Adrenal gland (tissue), 12 donors: Measurements from ENCODE around the gene IL17F. TPM values are rescaled to one million over a fixed set of nuclear protein-coding genes. Genes with fewer than 3 reads are reported as not detected.
"Not testable (repeated sequence)": the region's sequence is repeated elsewhere in the genome, so short reads cannot be mapped to it uniquely, and the experiment has no call there.

Source experiments
- DNase-seq, 7 donors: peaks; one replicate each; pipeline ENCODE4 v3.0.0-alpha.2; 2019 to 2020
- H3K27ac ChIP-seq, 5 donors: fragments of 200-600 bp; sonication (generic) in 4 of 5; 1 replicate in 3 of 5; 2 replicates in 2 of 5; pipeline versions ENCODE4 v1.5.1 to v1.8.0; 2016 to 2020; ENCODE audit warnings: mild to moderate bottlenecking in 1 of 5
- H3K27me3 ChIP-seq: fragments of 200-600 bp; 2 replicates; pipeline ENCODE4 v1.8.0; 2021
- H3K36me3 ChIP-seq, 2 donors: fragments of 200-600 bp; replicated peaks in 1 of 2; 1 replicate in 1 of 2; 2 replicates in 1 of 2; pipeline versions ENCODE4 v1.5.1 to v1.8.0; 2018 to 2022
- H3K4me1 ChIP-seq, 2 donors: fragments of 200-600 bp; replicated peaks in 1 of 2; 1 replicate in 1 of 2; 2 replicates in 1 of 2; pipeline versions ENCODE4 v1.5.1 to v1.8.0; 2018 to 2021
- H3K4me3 ChIP-seq, 4 donors: fragments of 200-600 bp; sonication (generic) in 3 of 4; one replicate each; pipeline ENCODE4 v1.5.1; 2016 to 2018
- H3K9me3 ChIP-seq, 3 donors: fragments of 200-600 bp; sonication (generic) in 1 of 3; replicated peaks in 1 of 3; 1 replicate in 2 of 3; 2 replicates in 1 of 3; pipeline versions ENCODE4 v1.5.1 to v1.8.0; 2016 to 2021
- POLR2A ChIP-seq, 2 donors: fragments of 450-650 bp; IDR thresholded peaks; one replicate each; pipeline ENCODE4 v1.6.1; 2017; ENCODE audit warnings: antibody characterized with exemption in 2 of 2, mild to moderate bottlenecking in 2 of 2, moderate library complexity in 1 of 2
- WGBS, 4 donors: extraction: QIAGEN DNeasy Blood & Tissue Kit in 2 of 4; methylation state at CpG; one replicate each; pipeline versions ENCODE4 v1.1.5 to v1.1.7; 2013 to 2017; 5-methylcytosine and 5-hydroxymethylcytosine counted together
- intact Hi-C, 2 donors: fragments of 100-400 bp; cut with DNase I; formaldehyde crosslinking; loops; one replicate each; pipeline versions ENCODE4 v1.14.1 to v1.15.0; 2022 to 2023
- polyA plus RNA-seq, 3 donors: library from polyadenylated mRNA; stranded (reverse); fragments of 200-250 nt in 2 of 3; fragments of 350-450 nt in 1 of 3; fragmentation: Illumina TruSeq in 1 of 3; extraction: RNeasy Lipid Tissue Mini Kit (QIAGEN cat#74804) in 1 of 3; gene quantifications; one replicate each; pipeline ENCODE4 v1.2.3, GENCODE V29; 2013 to 2014
- total RNA-seq, 9 donors: library from RNA; depleted of rRNA in 4 of 9; stranded (reverse); fragments of >200 nt in 4 of 9; fragments of 120-200 nt in 1 of 9; fragmentation: NEBNext Ultra II Directional in 1 of 9; extraction: Animal tissue kit (Norgen Biotek cat#: 25700) in 1 of 9; gene quantifications; one replicate each; pipeline versions ENCODE4 v1.1.0 to v1.2.4, GENCODE V29; 2013 to 2023
- TF ChIP-seq, protein P1 (sequence below), 6 experiments: fragments of 450-650 bp in 4 of 6; fragments of 200-600 bp in 2 of 6; sonication (generic) in 1 of 6; IDR thresholded peaks; 1 replicate in 5 of 6; 2 replicates in 1 of 6; pipeline versions ENCODE4 v1.5.1 to v1.8.0; 2016 to 2021; ENCODE audit warnings: antibody characterized with exemption in 6 of 6, mild to moderate bottlenecking in 2 of 6, moderate library complexity in 1 of 6
- donor health status: healthy with polysubstance abuse.
- donor health status: Bipolar disorder and iron deficiency.
- donor health status: DM: yes; HTN: yes; CAD: no.
- donor health status: DM: no; HTN: no; CAD: no.
- donor health status: DM: no; HTN: no; CAD: no.
- donor health status: DM: yes; HTN: yes; CAD: no.

The IL17F gene
- total and polyA plus RNA-seq, 12 donors, result not detected

DNA sequence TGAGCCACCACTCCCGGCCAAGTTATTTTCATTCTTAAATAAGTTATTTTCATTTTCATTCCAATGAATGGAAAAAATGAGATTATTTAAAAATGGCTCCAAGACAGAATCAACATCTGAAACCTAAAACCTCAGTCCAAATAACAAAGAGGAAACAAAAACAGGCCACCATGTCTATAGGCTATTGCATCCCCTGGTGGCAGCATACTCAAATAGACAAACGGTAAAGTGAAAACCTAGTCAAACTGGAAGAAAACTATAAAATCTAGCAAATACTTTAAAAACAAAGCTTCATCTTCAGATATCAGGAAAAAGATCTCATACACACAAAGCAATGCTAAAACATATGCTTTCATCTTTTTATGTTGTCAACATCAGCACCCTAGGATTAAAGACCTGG lies 37.2 kb downstream of the IL17F start:
- no peak overlapping the region for H3K4me3 ChIP-seq
- H3K36me3 ChIP-seq, result no peaks in the 10 kb centered on the region
- no peaks in the 10 kb centered on the region for H3K9me3 ChIP-seq
- no peaks in the 10 kb centered on the region for H3K27me3 ChIP-seq
- H3K4me1 ChIP-seq, result no peaks in the 10 kb centered on the region
- WGBS, 4 donors, result 80 to 91% (median 85%) methylated on average over 2 of the region's 2 CpGs
- H3K27ac ChIP-seq, result no peak overlapping the region
- TF ChIP-seq, protein P1, sequence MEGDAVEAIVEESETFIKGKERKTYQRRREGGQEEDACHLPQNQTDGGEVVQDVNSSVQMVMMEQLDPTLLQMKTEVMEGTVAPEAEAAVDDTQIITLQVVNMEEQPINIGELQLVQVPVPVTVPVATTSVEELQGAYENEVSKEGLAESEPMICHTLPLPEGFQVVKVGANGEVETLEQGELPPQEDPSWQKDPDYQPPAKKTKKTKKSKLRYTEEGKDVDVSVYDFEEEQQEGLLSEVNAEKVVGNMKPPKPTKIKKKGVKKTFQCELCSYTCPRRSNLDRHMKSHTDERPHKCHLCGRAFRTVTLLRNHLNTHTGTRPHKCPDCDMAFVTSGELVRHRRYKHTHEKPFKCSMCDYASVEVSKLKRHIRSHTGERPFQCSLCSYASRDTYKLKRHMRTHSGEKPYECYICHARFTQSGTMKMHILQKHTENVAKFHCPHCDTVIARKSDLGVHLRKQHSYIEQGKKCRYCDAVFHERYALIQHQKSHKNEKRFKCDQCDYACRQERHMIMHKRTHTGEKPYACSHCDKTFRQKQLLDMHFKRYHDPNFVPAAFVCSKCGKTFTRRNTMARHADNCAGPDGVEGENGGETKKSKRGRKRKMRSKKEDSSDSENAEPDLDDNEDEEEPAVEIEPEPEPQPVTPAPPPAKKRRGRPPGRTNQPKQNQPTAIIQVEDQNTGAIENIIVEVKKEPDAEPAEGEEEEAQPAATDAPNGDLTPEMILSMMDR (IDR thresholded peaks at IDR 0.05), result no peak
- no peak for TF ChIP-seq POLR2A (IDR thresholded peaks at IDR 0.05)
- DNase-seq, result no peak
- intact Hi-C loops, result no loop called here

DNA sequence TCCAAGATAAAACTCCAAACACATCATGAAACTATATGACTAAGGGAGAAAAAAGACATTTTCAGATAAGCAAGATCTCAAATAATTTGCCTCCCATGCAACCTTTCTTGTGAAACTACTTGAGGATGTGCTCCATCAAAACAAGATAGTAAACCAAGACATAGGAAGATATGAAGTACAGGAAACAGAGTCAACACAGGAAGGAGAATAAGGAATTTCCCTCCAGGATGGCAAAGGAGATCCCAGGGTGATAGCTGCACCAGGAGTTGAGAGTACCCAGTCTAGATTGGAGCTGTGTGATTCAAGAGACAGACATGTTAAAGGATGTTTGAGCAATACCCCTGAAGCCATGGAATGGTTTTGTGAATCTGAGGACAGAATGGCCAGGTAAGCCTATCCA lies 42.8 kb downstream of the IL17F start:
- intact Hi-C loops, result no loop called here
- Histone ChIP-seq H3K27ac (no peak overlapping the region), H3K36me3 (no peaks in the 10 kb centered on the region), H3K4me1 (no peaks in the 10 kb centered on the region), H3K27me3 (no peaks in the 10 kb centered on the region), H3K4me3 (no peak overlapping the region), H3K9me3 (no peaks in the 10 kb centered on the region)
- no peak for DNase-seq
- no peak for TF ChIP-seq POLR2A (IDR thresholded peaks at IDR 0.05)
- TF ChIP-seq, protein P1 (IDR thresholded peaks at IDR 0.05), result no peak

DNA sequence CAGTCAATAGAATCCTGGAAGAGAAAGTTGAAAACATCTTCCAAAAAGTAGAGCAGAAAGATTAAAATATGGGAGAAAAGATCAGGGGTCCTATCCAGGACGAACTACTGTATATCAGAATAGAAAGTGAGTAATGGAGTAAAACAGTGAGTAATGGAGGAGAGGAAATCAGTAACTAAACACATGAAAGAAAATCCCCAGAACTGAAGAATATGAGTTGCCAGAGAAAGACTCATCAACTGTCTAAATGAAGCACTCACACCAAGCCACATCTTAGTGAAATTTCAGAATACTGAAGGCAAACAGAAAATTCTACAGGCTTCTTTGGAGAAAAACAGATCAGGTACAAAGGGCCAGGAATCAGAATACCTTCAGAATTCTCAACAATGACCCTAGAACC lies 43.3 kb downstream of the IL17F start:
- intact Hi-C loops, result no loop called here
- H3K4me3 ChIP-seq, result no peak overlapping the region
- no peaks in the 10 kb centered on the region for H3K4me1 ChIP-seq

DNA sequence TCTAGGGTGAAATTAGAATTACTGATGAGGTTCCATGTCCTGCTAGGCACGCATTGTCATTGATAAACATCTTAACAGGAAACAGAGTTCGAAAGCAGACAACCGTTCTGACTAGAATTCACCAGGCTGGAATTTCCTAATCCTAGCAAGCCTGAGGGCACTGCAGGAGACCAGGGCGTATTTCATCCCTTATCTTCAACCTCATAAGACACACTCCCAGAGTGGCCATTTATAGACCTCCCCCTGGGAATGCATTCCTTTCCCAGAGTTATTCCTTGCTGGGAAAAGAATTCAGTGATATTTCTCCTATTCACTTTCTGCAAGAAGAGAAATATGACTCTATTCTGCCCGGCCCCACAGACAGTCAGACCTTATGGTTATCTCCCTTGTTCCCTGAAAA lies 44.2 kb downstream of the IL17F start:
- H3K36me3 ChIP-seq, H3K27me3 ChIP-seq, H3K27ac ChIP-seq, H3K9me3 ChIP-seq, DNase-seq, H3K4me3 ChIP-seq, intact Hi-C loops, H3K4me1 ChIP-seq: not testable (repeated sequence)
- 40 to 58% (median 47%) methylated on average over 4 to 5 of the region's 5 CpGs for WGBS, 4 donors

More for the DNA sequence above, 43.3 kb downstream of the IL17F start:
- Histone ChIP-seq H3K9me3 (no peaks in the 10 kb centered on the region), H3K27me3 (no peaks in the 10 kb centered on the region), H3K27ac (no peak overlapping the region), H3K36me3 (no peaks in the 10 kb centered on the region)
- no peak for DNase-seq
- 0 to 42% (median 0%) methylated on average over 1 of the region's 1 CpG; no CpG with 5 or more reads in 1 of the 4 donors for WGBS, 4 donors
- TF ChIP-seq, protein P1 (IDR thresholded peaks at IDR 0.05), result no peak
- TF ChIP-seq POLR2A (IDR thresholded peaks at IDR 0.05), result no peak

DNA sequence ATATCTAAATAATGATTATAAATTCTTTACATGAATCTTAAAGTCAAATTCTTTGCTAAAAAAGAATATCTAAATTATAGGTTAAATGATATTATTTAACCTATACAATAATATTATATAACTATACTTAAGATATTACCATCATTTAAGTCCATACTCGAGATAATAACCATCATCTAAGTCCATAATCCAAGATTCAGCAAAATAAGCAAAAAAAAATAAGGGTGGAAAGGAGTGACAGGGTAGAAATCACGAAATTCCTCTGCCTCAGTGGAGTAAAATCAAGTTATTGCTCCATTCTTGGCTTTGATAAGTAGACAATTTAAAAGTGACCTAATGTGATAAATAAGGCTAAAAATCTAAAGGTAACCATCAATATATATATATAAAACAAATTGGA lies 48.4 kb downstream of the IL17F start:
- no peak for DNase-seq
- H3K9me3 ChIP-seq, result no peaks in the 10 kb centered on the region
- no peaks in the 10 kb centered on the region for H3K36me3 ChIP-seq
- intact Hi-C loops, result no loop called here
- H3K27ac ChIP-seq, result no peak overlapping the region
- no peaks in the 10 kb centered on the region for H3K27me3 ChIP-seq
- TF ChIP-seq POLR2A (IDR thresholded peaks at IDR 0.05), result no peak
- TF ChIP-seq, protein P1 (IDR thresholded peaks at IDR 0.05), result no peak
- no peak overlapping the region for H3K4me3 ChIP-seq
- H3K4me1 ChIP-seq, result no peaks in the 10 kb centered on the region
- WGBS, 4 donors, result 29 to 40% (median 36%) methylated on average over 2 of the region's 2 CpGs
